GM19397 (cell line): ENCODE data around the gene SALL1.

ENCODE experiments used
- ATAC-seq: cut with Tn5 transposase; IDR thresholded peaks from one replicate; pipeline ENCODE4 v1.9.1; 2021; ENCODE audit warnings: mild to moderate bottlenecking, moderate library complexity; ENCODE audit not compliant: unreplicated experiment

The SALL1 gene

GRCh38 chr16:51150888-51151320, at the start of gene SALL1:
Gene SALL1, minus strand, starts transcription at chr16:51151270. Its CDS starts 29 bp downstream, at chr16:51151241.
- ATAC-seq: no peak

GRCh38 chr16:51200793-51201192, 49.7 kb upstream of the SALL1 start:
- no peak for ATAC-seq

GRCh38 chr16:51197953-51198748, 47.1 kb upstream of the SALL1 start:
- no peak for ATAC-seq

- no peak for ATAC-seq
These were observed 42.8 kb upstream of the SALL1 start for GRCh38 chr16:51193879-51194278.

- ATAC-seq: peak; percentile 62
These were observed 33.8 kb upstream of the SALL1 start for GRCh38 chr16:51184702-51185433.

- ATAC-seq: no peak
These were observed 30.4 kb upstream of the SALL1 start for GRCh38 chr16:51181503-51181811.

GRCh38 chr16:51180719-51181502, 29.8 kb upstream of the SALL1 start:
- ATAC-seq: no peak

GRCh38 chr16:51175081-51175480, 24.0 kb upstream of the SALL1 start:
- no peak for ATAC-seq

- ATAC-seq: no peak
These were observed 21.3 kb upstream of the SALL1 start for GRCh38 chr16:51172368-51172767.

- no peak for ATAC-seq
These were observed 17.7 kb upstream of the SALL1 start for GRCh38 chr16:51168755-51169154.

GRCh38 chr16:51167170-51167895, 16.3 kb upstream of the SALL1 start:
- ATAC-seq: no peak

- no peak for ATAC-seq
These were observed 15.5 kb upstream of the SALL1 start for GRCh38 chr16:51166541-51166940.

GRCh38 chr16:51166091-51166490, 15.0 kb upstream of the SALL1 start:
- no peak for ATAC-seq

- no peak for ATAC-seq
These were observed 14.0 kb upstream of the SALL1 start for GRCh38 chr16:51165043-51165442.

- ATAC-seq: no peak
These were observed 13.5 kb upstream of the SALL1 start for GRCh38 chr16:51164574-51164973.

GRCh38 chr16:51163894-51164566, 13.0 kb upstream of the SALL1 start:
- ATAC-seq: no peak

GRCh38 chr16:51163366-51163765, 12.3 kb upstream of the SALL1 start:
- no peak for ATAC-seq

GRCh38 chr16:51161440-51162195, 10.5 kb upstream of the SALL1 start:
- ATAC-seq: no peak

GRCh38 chr16:51159865-51160264, 8.8 kb upstream of the SALL1 start:
- ATAC-seq: no peak

GRCh38 chr16:51159296-51159695, 8.2 kb upstream of the SALL1 start:
- ATAC-seq: no peak
